Endothelial cell of hepatic sinusoid (primary cell): ENCODE measurements around the gene PPP2R3B.
"Not testable (repeated sequence)": the region's sequence is repeated elsewhere in the genome, so short reads cannot be mapped to it uniquely, and the experiment has no call there.

Experiments used
- in situ Hi-C: cut with HindIII; loops from 2 replicates; pipeline ENCODE4 v1.10.0; 2017; ENCODE audit warnings: low sequenced_read_pairs

Gene PPP2R3B

DNA sequence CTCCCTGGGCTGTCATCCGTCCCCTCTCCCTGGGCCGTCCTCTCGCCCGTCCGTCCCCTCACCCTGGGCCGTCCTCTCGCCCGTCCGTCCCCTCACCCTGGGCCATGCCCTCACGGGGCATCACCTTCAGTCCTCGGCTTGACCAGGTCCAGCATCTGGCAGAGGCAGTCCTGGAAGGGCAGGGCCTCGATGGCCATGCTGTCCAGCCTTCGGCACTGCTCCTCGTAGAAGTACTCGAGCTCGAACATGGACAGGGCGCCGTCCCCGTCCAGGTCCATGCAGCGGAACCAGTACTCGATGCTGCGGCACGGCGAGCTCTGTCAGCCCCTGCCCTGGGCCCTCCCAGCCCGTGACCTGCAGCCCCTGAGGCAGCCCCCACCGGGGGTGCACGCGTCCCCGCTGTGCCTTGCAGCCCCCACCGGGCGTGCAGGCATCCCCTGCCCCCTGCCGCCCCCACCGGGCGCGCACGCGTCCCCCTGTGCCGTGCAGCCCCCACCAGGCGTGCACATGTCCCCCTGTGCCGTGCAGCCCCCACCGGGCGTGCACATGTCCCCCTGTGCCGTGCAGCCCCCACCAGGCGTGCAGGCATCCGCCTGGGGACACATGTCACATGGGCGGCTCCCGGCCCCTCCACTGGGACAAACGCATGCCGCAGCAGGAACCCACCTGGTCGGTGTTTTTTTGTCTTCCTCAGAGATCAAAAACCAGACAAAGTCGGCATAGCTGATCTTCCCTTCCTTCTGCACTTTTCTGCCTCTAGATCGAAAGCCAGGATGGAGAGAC, 45.9 kb downstream of the PPP2R3B start:
- in situ Hi-C loops, result no loop called here

DNA sequence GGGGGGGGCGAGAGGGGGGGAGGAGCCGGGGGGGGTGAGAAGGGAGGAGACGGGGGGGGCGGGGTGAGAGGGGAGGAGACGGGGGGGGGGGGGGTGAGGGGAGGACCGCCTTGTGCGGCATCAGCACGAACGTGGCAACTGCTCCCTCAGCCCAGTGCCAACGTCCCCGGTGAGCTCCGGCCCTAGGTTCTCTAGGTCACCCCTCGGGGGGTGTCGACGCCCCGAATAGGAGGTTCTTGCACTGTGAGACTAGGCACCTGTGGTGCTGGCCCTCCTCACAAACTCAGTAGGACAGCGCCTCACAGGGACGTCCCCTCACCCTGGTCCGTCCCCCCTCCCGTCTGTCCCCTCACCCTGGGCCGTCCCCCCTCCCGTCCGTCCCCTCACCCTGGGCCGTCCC, 46.6 kb downstream of the PPP2R3B start:
- in situ Hi-C loops, result no loop called here

DNA sequence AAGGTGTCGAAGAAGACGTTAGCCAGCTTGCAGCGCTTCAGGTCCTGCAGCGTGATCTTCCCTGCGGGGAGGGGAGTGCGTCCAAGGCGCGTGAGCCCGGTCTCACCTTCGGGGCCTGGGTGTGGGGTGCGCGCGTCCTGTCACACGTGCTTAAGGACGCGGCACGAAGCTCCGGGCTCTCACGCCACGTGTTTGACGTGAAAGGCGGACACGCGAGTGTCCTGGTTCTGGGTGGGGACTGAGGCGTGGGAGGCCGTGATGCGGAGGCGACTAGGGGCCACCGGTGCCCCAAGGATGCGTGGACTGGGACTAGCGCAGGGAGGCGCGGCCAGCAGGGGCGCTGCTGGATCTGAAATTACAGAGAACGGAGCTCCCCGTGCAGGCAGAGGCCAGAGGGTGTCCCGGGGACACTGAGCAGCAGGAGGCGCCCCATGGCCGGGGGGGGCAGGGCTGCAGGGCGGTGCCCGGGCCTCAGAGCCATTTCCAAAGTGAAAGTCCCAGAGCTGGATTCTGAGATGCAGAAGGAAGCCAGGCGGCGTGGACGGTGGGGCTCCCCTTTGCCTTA, 47.8 kb downstream of the PPP2R3B start:
- in situ Hi-C loops, result no loop called here

DNA sequence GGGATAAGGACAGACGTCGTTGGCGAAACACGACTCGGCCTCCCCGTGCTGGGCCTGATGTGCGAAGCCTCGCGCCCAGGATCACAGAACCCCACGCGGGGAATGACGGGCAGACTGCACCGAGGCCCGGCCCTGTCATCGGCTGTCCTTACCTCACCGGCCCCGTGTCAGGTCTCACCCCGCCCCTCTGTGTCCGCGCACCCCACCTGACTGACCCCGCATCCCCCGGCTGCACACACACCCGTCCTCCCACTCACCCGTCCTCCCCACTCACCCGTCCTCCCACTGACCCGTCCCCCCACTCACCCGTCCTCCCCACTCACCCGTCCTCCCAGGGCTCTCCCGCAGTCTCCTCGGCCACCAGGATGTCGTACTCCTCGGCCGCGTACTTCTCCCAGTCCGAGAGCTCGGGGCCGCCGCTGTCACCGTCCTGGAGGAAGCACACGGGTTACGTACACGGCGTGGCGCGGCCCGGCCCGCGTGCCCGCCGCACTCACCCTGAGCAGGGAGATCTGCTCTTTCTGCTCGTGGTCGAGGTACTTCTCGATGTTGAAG, 48.3 kb downstream of the PPP2R3B start:
- in situ Hi-C loops, result no loop called here

DNA sequence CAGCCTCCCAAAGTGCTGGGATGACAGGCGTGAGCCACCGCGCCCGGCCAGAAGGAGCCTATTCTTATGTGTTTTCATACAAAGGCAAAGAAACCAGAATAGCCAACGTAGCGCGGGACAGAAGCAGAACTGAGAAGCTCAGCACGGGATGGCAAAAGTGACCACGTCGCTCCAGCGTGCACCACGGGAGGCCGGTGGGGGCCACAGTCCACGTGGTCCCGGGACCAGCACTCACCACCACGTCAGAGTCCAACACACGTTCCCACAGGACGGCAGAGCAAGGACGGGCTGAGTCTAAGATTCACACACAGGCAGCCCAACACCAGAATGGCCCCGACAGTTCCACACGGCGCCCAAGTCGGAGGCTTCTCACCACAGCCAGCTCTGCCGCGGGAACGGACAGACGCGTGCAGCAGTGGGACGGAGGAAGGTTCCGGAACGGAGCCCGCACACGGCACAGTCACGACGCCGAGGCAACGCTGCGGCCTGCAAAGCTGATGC, 49.3 kb downstream of the PPP2R3B start:
- in situ Hi-C loops, result no loop called here

DNA sequence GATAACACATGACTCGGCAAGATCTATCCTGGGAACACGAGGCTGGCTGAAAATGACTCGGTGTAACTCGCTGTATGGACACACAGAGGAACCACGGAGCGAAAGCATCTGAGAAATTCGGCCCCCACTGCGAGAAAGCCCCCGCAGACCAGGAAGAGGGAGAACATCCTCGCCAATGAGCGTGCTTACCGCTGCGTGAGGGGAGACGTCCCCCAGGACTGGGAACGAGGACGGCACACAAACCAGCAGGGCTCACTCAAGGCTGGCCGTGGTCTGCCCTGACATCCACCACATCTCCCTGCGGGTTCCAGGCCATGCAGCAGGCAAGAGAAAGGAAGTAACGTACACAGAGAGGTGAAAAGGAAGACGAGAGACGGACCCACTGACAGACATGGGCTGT, 50.5 kb downstream of the PPP2R3B start:
- in situ Hi-C loops, result no loop called here

DNA sequence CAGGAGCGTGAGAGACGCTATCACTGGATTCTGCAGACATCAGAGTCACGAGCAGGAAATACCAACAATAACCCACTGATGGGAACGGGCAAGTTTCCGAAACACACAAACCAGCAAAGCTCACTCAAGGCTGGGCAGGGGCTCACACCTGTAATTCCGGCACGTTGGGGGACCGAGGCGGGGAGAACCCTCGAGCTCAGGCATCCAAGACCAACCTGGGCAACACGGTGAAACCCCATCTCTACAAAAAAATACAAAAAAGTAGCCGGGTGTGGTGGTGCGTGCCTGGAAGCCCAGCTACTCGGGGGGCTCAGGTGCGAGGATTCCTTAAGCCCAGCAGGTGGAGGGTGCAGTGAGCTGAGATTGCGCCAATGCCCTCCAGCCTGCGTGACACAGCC, 51.0 kb downstream of the PPP2R3B start:
- in situ Hi-C loops, result no loop called here

DNA sequence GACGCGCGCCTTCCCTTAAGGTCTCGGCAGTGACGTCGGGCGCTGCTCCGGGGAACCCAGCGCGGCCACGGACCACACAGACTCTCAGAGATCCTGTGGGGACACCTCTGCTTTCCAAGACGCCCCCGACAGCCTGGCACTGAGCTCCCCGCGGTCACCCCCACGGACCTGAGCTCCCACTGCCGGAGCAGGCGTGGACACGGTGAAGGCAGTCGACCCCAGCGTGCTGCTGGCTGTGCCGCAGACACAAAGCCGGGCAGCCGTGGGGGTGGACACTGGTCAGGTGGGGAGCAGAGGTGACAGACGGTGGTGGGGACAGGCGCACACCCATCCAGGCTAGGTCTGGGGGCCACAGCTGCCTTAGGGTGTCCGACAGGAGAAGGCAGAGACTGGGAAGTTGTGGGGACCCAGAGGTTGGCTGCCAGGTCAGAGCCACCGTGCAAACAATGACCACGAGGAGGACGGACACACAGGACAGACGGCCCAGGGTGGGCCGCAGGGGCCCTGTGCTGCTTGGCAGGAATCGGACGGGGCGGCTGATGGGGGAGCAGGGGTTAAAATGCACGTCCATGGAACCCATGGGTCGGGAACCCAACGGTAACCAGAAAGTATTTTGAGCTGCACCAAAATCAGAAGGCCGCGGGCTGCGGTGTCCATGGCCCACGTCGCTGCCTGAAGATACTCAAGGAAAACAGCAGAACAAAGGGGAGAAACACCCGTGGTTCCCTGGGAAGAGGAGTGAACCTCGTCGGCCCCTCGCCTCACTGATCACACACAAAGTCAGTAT, 51.5 kb downstream of the PPP2R3B start:
- in situ Hi-C loops, result no loop called here

DNA sequence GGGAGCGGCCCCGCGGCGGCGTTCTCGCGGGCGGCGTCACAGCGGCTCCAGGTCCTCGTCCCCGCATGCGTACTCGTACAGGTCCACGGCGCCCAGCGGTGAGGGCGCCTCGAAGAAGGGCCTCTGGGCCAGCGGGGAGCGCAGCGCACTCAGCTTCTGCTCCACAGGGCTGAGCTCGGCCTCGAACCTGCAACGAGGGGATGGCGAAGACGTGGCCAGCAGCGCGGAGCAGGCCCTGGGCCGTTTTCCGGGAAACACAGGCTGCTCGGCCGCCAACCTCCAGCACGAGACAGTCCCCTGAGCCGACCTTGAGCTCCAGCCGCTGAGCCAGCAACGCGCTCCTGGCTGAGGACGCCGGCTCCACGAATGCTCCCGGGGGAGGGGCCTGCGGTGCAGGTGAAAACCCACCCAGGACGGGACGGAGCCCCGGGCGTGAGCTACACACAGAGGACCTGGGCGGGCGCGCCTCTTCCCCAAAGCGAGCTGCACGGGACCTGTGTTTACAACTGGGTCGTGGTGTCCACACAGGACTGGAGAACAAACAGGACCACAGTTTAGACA, 52.3 kb downstream of the PPP2R3B start:
- in situ Hi-C loops, result no loop called here

DNA sequence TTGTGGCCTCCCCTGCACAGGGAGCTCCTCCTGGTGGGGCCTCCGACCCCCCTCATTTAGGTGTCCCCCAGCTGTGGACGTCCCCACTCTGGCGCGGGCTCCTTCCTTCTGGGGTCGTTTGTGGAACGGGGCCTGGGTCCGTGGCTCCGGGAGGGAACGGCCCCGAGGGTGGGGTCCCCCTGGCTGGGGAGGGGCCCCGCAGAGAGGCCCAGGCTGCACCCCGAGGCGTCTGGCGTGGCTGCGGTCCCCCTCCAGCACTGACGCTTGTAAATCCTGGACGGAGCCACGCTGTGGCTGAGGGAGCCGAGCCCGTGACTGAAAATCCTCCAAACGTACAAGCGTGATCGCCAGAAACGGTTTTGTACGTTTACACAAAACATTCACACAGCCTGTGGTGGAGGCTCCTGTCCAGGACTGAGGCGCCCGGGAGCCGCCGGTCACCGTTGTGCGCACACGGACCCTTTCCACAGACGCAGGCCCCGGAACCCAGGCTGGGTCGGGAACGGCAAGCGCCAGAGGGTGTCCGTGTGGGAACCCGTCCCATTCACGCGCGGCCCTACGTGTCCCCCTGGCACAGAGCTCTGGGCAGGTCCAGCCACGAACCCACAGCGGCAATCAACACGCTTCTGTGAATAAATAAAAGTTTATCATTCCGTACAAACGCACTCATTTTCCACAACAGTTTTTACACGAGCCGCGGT, 52.9 kb downstream of the PPP2R3B start:
- in situ Hi-C loops, result no loop called here

DNA sequence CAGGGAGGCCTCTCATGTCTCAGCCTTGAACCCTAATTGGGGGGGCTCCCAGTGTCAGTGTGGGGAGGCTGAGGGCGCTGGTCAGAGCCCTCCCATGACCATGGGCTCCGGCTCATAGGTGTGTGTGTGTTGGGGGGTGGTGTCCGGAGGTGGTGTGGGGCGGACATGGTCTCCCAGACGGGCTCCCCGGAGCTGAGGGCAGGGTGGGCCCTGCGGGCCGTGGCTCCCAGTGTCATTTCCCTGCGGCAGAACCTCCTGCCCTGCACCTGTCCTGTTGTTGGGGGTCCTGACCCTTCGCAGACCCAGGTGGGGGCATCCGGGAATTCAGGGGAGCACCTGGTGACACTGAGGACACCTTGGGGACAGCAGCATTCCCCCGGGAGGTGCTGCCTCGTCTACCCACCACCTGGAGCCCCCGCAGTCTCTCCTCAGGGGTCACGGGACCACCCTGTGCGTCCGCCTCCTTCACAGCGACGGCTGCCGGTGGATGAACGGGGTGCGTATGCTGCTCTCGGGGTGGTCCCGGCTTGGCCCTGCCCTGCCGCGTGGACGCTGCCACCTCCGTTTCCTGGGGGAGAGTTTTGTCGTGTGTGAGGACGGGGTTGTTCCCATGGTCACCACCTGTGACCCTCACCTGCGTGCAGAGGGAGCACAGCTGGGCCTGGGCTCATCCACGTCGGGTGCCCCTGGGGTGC, 53.6 kb downstream of the PPP2R3B start:
- in situ Hi-C loops, result no loop called here

DNA sequence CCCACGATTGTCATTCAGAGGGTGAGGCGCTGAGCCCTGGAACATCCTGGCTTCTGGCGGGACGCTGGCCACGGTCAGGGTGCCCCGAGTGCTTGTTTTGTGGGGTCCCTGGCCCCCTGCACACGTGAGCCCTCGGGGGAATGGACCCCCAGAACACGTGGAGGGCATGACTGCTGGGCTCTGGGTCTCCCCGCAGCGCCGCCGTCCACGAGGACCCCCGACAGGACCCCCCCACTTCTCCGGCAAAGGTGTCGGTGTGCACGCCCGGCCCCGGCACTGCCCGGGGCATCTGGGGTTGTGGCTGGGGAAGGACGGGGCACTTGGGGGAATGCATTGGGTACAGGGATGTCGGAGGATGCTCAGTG, 54.2 kb downstream of the PPP2R3B start:
- in situ Hi-C loops, result no loop called here

DNA sequence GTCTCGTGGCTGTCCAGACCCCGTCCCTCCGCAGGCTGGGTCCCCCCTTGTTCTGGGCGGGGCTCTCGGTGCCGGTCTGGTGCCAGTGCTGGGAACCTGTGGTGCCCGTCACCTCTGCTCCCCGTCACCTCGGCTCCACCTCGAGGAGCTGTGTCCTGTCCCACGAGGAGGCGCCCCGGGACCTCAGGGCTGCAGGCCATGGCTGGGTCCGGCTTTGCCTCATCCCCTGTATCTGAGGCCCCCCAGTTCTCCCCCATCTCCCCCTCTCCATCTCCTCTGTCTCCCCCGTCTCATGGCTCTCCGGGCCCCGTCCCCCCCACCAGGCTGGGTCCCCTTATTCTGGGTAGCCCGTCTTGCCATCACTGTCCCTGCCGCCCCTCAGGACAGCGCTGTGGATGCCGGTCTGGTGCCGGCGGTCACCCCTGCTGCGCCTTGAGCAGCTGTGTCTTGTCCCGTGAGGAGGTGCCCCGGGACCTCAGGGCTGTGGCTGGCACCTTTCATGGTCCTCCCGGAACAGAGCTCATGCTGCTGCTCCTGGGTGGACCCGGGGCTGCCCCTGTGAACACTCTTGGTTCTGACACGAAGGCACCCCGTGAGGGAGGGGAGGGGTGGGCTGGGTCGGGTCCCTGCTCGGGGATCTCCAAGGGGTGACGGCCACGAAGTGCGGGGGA, 54.7 kb downstream of the PPP2R3B start:
- in situ Hi-C loops, result no loop called here

DNA sequence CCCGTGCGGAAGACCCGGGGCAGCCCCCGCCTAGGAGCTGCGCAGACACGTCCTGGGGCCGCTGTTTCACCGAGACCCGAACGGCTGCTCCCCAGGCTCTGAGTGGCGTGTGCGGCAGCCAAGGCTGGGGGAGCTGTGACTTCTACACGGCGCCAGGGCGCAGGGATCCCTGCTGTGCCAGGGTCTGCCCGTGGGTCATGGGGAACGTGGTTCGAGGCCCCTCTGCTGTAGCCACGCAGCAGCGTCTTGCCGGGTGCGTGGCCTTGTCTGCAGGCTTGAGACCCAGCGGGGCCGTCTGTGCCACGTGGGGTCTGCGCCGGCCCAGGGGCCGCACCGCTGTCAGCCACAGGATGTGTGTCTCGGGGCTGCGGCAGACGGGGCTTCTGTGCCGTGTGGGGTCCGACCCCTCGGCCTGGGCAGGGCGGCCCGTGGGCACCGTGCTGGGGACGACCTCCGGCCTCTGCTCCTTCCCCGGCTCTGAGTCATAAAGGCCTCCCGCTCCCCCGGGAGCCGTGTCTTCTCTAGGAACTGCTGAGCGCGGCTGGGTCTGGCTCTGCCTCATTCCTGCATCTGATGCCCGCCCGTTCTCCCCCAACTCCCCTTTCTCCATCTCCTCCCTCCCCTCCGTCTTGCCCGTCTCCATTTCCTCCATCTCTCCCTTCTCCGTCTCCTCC, 55.4 kb downstream of the PPP2R3B start:
- in situ Hi-C loops, result no loop called here

DNA sequence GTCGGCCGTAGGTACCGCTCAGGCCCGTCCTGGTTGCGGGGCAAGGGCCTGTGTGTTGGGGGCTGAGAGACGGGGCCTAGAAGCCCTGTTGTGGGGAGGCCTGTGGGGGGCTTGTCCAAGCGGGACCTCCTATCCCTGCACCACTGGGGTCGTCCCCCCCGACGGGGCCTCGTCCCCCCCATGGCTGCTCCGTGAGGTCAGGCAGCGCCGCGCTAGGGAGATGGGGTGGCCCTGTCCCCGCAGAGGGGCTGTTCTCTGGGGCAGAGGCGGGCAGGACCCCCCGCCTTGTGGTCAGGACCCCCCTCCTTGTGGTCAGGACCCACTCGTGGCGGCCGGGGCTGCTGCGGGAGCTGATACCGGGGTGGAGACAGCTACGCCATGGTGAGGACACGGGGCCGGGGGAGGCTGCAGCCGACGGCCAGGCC, 56.0 kb downstream of the PPP2R3B start:
- in situ Hi-C loops, result no loop called here

DNA sequence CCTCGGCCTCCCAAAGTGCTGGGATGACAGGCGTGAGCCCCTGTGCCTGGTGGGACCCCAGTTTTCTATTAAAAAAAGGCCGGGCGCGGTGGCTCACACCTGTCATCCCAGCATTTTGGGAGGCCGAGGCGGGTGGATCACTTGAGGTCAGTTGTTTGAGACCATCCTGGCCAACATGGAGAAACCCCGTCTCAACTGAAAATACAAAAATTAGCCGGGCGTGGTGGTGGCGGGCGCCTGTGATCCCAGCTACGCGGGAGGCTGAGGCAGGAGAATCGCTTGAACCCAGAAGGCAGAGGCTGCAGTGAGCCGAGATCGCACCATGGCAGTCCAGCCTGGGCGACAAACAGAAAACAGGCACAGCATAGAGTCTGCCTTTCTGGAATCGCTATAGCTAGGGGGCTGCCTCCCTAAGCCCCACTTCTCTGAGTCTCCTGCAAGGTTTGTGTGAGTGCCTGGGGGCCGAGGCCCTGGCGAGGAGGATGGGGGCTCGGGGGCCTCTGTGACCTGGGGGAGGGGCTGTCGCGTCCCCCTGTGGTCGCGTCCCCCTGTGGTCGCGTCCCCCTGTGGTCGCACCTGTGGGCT, 56.5 kb downstream of the PPP2R3B start:
- in situ Hi-C loops, result not testable (repeated sequence)

DNA sequence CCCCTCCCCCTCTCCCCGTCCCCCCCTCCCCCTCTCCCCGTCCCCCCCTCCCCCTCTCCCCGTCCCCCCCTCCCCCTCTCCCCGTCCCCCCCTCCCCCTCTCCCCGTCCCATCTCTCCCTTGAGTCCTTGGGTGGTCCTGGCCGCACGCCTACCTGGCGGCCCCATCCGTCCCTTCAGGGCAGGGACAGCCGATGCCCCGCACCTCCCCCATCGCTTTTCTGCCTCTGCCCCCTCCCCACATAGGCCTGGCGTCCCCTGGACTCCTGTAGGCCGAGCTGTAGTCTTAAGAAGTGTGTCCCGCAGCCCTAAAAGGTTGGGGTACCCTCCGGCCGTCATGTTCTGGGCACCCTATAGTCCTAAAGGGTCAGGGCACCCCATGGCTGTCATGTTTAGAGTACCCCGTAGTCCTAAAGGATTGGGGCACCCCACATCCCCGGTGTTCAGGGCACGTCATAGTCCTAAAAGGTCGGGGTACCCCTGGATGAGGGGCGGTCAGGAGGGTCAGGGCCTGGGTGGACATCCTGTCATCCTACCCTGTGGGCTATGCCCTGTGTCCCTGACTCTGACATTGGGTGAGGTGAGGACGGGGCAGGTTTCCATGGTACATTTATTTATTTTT, 57.3 kb downstream of the PPP2R3B start:
- in situ Hi-C loops, result no loop called here

DNA sequence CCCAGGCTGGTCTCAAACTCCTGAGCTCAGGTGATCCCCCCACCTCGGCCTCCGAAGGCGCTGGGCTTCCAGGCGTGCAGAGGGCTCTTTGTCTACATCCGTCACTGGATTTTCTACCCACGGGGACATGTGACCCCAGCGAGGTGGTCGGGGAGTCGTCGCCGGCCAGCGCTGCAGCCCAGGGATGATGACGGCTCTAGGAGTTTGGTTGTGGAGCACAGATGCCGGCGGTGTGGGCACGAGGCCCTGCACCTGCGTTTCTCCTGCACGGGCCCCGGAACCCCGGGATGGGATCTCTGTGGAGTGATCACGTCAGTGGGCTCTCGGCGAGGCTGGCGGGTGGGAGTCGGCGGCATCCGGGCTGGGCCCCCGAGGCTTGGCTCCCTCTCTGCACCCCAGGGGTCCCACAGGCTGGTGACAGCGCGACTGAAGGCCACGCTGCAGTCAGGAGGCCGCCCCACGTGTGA, 59.0 kb downstream of the PPP2R3B start:
- in situ Hi-C loops, result no loop called here
